Stomach (tissue), 4 donors: ENCODE results near the gene SKP1.

Source experiments
- EP300 ChIP-seq: sonication (generic); formaldehyde crosslinking; IDR thresholded peaks from one replicate; pipeline ENCODE4 v1.6.1; 2017; ENCODE audit warnings: antibody characterized with exemption
- TF ChIP-seq, protein P1 (sequence below), 7 experiments: fragments of 450-650 bp in 4 of 7; fragments of 200-600 bp in 3 of 7; sonication (generic) in 3 of 7; IDR thresholded peaks; one replicate each; pipeline ENCODE4 v1.5.1; 2016 to 2019; ENCODE audit warnings: antibody characterized with exemption in 7 of 7, control low read depth in 2 of 7, mild to moderate bottlenecking in 1 of 7

DNA sequence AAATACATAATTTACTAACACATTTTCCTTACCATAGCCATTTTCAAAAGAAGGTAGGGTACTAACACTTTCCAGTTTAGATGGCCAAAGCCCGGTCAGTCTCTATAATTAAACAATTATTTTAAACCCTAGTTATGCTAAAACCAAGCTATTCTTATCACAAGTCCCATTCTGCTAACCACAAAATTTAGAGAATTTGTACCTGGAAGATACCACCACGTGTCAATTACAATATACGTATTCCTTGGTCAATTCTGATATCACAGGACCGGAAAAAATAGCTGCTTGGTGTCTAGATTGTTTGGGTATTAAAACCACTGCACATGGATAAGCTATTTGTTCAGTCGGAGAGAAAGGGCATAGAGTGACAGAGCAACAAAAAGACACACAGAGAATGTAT is 18.9 kb upstream of the SKP1 start:
- TF ChIP-seq, protein P1, sequence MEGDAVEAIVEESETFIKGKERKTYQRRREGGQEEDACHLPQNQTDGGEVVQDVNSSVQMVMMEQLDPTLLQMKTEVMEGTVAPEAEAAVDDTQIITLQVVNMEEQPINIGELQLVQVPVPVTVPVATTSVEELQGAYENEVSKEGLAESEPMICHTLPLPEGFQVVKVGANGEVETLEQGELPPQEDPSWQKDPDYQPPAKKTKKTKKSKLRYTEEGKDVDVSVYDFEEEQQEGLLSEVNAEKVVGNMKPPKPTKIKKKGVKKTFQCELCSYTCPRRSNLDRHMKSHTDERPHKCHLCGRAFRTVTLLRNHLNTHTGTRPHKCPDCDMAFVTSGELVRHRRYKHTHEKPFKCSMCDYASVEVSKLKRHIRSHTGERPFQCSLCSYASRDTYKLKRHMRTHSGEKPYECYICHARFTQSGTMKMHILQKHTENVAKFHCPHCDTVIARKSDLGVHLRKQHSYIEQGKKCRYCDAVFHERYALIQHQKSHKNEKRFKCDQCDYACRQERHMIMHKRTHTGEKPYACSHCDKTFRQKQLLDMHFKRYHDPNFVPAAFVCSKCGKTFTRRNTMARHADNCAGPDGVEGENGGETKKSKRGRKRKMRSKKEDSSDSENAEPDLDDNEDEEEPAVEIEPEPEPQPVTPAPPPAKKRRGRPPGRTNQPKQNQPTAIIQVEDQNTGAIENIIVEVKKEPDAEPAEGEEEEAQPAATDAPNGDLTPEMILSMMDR (IDR thresholded peaks at IDR 0.05), result no peak
- no peak for TF ChIP-seq EP300
